NCI-H748 (cell line): Measurements from ENCODE around the gene ABCG2.
A peak's percentile ranks its signal among the peaks of the same experiment; 100 is the strongest.
"Not testable (repeated sequence)": the region's sequence is repeated elsewhere in the genome, so short reads cannot be mapped to it uniquely, and the experiment has no call there.

Source experiments
- DNase-seq: peaks from one replicate; lab custom pipeline; 2025; ENCODE audit not compliant: unreplicated experiment; lab: John Stamatoyannopoulos, UW

Gene ABCG2

GRCh38 chr4:88119943-88120342 lies 38.5 kb downstream of the ABCG2 start:
- no peak for DNase-seq

GRCh38 chr4:88115587-88115986 lies 42.9 kb downstream of the ABCG2 start:
- DNase-seq = no peak

- no peak for DNase-seq
These were observed 45.6 kb downstream of the ABCG2 start for GRCh38 chr4:88112856-88113255.

GRCh38 chr4:88110826-88111225 lies 47.6 kb downstream of the ABCG2 start:
- DNase-seq = no peak

GRCh38 chr4:88109123-88109881 lies 49.1 kb downstream of the ABCG2 start:
- no peak for DNase-seq

- DNase-seq = no peak
These were observed 49.7 kb downstream of the ABCG2 start for GRCh38 chr4:88108747-88109122.

- not testable (repeated sequence) for DNase-seq
These were observed 50.4 kb downstream of the ABCG2 start for GRCh38 chr4:88108108-88108465.

GRCh38 chr4:88107406-88108107 lies 50.9 kb downstream of the ABCG2 start:
- no peak for DNase-seq

GRCh38 chr4:88106205-88106604 lies 52.2 kb downstream of the ABCG2 start:
- DNase-seq = no peak

- peak; percentile 12 for DNase-seq
These were observed 53.4 kb downstream of the ABCG2 start for GRCh38 chr4:88104902-88105610.

- DNase-seq = no peak
These were observed 56.4 kb downstream of the ABCG2 start for GRCh38 chr4:88102026-88102425.

- no peak for DNase-seq
These were observed 57.3 kb downstream of the ABCG2 start for GRCh38 chr4:88101165-88101564.

- no peak for DNase-seq
These were observed 59.3 kb downstream of the ABCG2 start for GRCh38 chr4:88098993-88099752.

- no peak for DNase-seq
These were observed 60.7 kb downstream of the ABCG2 start for GRCh38 chr4:88097781-88098180.

- peak; percentile 2 for DNase-seq
These were observed 61.1 kb downstream of the ABCG2 start for GRCh38 chr4:88097301-88097700.

GRCh38 chr4:88093874-88094273 lies 64.6 kb downstream of the ABCG2 start:
- no peak for DNase-seq

GRCh38 chr4:88091378-88091777 lies 67.1 kb downstream of the ABCG2 start:
- no peak for DNase-seq

GRCh38 chr4:88090898-88091297 lies 67.5 kb downstream of the ABCG2 start:
- no peak for DNase-seq

- DNase-seq = no peak
These were observed 71.4 kb downstream of the ABCG2 start for GRCh38 chr4:88087004-88087403.

GRCh38 chr4:88080626-88081025 lies 77.8 kb downstream of the ABCG2 start:
- DNase-seq = no peak

- DNase-seq = no peak
These were observed 79.9 kb downstream of the ABCG2 start for GRCh38 chr4:88078579-88078978.
